NCI-H2196 treated with DMSO at 0.1 percent for 48 hours (cell line): ENCODE measurements around the gene CCDC106.
A peak's percentile ranks its signal among the peaks of the same experiment; 100 is the strongest.

Experiments
- DNase-seq: peaks from one replicate; lab custom pipeline; 2025; ENCODE audit not compliant: unreplicated experiment; lab: John Stamatoyannopoulos, UW

The CCDC106 gene

DNA sequence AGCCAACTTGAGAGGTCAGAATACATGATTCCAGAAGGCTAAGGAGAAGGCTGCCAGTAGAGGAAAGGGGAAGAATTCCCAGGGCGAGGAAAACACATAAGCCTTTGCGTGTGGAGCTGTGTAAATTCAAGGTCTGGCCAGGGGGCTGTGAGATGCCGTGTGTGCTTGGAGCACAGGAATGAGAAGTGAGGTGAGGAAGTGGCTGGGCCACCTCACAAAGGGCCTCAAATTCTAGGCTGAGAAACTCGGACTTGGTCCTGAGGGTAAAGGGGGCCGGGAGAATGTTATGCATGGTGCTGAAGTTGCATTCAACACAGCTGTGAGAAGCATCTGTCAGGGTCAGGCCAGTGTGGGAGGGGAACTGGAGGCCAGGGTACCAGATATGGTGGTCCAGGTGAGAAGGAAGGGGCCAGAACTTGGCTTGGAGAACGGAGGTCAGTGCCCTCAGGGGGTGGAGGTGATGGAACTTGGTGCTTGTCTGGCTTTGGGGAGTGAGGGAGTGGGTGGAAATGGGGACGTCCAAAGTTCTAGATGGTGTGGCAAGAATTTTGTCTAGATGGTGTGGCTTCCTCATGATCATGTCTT is 12.1 kb upstream of the CCDC106 start:
- DNase-seq = no peak

DNA sequence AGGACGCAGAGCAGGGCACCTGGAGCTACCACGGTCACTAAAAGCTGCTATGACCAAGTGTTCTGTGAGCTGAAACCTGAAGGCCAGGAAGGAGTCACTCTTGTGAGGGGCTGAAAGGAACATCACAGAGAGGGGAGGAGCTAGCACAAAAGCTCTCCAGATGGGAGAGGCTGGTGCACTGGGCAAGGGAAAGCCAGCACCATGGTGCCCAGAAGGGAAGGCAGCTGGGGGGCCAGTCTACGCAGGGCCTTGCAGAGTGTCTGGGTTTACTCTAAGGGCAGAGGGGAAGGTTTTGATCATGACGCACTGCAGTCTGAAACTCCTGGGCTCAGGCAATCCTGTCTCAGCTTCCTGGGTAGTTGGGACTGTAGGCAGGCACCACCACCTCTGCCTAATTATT is 11.3 kb upstream of the CCDC106 start:
- DNase-seq = no peak

DNA sequence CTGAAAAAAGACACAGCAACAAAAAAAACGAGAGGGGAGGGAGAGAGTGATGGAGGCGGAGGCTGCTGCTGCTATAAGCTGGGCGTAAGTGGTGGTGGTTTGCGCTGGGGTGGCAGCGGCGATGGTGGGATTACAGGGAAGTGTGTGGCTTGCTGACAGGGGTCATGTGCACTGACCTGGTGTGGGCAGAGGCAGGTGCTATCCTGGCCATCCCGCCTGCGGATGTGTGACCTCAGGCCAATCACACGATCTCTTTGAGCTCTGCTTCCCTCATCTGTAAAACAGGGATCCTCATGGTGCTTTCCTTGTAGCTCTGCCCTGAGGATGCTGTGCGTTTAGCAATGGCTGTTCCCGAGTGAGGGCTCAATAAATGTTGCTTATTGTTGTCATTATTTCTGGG is 10.5 kb upstream of the CCDC106 start:
- DNase-seq = no peak

DNA sequence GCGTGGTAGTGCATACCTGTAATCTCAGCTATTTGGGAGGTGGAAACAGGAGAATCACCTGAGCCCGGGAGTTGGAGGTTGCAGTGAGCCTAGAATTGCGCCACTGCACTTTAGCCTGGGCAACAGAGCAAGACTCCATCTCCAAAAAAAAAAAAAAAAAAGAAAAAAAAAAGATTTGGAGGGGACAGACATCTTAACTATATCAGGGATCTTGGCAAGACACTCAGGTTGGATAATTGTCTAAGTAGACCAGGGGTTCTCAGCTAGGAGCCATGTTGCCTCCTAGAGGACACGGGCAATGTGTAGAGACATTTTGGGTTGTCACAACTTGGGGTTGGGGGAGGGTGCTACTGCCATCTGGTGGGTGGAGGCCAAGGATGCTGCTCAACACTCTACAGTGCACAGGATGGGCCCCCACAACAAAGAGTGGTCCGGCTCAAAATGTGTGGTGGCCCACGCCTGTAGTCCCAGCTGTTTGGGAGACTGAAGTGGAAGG is 9.1 kb upstream of the CCDC106 start:
- no peak for DNase-seq

DNA sequence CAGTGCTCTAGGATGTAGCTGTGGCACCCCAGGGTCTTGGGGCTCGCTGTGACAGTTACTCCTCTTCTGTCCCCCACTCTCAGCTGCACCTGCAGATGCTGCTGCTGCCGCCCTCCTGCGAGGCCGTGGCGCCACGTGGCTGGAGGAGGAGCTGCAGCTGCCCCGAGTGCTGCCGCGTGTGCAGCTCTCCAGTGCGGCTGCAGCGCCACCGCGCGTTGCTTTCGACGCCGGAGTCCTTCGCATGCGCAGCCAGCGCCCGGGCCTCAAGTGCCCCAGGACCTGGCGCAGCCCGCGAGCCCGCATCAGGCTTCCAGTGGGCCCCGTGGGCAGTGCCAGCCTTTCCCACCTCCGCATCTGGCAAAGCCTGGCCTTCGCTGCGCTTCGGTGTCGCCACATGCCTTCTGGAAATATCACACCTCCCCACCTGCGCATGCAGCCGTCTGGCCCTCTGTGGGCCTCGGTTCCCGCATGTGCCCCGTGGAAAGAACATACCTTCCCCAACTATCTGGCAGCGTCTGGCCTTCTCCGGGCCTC is 7.9 kb upstream of the CCDC106 start:
- peak; percentile 78 for DNase-seq

DNA sequence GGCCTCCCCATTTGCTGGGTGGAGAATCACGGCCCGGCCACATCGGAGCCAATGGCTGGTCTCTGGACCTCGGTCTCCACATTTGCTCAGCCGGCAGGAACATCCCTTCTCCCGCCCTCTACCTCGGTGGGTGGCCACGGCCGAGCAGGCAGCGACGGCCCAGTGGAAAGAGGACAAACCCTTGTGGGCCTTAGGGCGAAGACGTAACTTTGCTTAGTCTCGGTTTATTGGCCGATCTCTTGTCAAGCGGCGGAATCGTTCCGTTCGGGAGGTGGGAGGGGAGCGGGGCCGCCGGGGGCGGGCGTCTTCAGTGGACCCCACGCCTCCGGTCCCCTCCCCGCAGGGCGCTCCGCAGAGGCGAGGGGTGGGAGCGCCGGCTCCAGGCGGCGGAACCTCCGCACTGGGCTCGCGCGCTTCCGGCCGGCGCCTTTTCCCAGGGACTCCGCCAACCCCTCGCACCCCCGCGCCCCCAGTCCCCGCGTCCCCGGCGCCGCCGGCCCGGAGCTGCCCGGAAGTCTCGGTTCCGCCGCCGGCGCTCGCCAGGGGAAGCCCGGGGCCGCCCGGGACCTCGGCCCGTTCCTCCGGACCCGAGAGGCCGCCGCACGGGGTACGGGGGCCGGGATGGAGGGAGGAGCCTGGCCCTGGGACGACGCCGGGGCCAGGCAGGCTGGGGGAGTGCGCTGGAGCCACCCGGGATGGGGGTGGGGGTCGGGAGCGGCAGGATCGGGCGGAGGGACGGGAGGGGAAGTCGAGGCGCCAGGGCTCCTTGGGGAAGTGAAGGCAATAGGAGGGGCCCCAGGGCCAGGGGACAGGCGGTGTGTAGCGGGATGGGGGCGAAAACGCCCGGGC is 7.2 kb upstream of the CCDC106 start, which contains the start of gene ZNF580:
ZNF580 (plus strand) TSS at position 426 of the 849 bp plus-strand sequence. CDS start 1,507 bp downstream, outside the sequence.
- DNase-seq = peak; percentile 40

DNA sequence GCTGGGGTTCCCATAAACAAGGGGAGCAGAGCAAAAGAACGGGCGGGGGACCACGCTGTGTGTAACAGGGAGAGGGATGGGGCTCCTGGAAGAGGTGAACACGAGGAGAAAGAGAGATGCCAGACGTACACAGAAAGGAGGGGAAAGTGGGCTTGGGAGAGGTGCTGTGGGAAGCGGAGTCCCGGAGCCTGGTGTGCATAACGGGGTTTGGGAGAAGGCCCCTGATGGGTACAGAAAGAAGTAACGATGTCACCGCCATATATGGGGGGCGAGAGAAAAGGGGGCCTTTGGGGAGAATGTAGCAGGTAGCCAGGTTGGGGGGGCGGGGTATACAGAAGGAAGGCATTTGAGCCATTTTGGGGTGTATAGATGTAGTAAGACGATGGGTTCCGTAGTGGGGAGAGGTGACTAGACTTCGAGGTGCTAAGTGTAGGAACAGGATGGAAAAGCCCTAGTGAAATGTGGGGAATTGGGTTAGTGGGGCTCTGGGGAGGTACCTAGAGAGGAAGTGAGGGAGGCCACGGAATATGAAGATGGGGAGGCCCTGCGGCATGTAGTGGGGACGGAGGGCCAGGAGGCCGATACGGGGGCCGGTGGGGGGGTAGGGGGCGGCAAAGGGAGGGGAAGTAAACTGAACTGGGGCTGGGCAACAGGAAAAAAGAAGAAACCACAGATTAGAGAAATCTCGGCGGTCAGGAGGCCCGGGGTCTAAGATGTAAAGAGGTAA is 6.4 kb upstream of the CCDC106 start:
- no peak for DNase-seq

DNA sequence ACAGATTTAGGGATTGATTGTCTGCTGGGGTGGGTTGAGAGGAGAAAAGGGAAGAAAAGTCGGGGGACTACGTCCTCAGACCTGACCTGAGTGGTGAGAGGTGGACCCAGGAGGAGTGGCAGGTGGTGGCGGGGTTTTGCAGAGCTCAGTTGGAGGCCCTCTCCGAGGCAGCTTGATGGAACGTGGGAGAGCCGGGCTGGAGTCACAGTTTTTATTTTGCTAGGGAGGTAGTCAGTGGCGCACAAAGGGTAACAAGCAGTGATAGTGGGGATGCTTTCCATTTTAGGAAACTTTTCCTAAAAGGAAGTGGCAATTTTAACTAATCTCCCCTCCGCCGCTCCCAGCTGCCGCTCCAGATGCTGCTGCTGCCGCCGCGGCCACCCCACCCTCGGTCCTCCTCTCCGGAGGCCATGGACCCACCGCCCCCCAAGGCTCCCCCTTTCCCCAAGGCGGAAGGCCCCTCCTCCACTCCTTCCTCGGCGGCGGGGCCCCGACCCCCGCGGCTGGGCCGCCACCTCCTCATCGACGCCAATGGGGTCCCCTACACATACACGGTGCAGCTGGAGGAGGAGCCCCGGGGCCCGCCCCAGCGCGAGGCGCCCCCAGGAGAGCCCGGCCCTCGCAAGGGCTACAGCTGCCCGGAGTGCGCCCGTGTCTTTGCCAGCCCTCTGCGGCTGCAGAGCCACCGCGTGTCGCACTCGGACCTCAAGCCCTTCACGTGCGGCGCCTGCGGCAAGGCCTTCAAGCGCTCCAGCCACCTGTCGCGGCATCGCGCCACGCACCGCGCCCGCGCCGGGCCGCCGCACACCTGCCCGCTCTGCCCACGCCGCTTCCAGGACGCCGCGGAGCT is 5.6 kb upstream of the CCDC106 start:
- DNase-seq = no peak

DNA sequence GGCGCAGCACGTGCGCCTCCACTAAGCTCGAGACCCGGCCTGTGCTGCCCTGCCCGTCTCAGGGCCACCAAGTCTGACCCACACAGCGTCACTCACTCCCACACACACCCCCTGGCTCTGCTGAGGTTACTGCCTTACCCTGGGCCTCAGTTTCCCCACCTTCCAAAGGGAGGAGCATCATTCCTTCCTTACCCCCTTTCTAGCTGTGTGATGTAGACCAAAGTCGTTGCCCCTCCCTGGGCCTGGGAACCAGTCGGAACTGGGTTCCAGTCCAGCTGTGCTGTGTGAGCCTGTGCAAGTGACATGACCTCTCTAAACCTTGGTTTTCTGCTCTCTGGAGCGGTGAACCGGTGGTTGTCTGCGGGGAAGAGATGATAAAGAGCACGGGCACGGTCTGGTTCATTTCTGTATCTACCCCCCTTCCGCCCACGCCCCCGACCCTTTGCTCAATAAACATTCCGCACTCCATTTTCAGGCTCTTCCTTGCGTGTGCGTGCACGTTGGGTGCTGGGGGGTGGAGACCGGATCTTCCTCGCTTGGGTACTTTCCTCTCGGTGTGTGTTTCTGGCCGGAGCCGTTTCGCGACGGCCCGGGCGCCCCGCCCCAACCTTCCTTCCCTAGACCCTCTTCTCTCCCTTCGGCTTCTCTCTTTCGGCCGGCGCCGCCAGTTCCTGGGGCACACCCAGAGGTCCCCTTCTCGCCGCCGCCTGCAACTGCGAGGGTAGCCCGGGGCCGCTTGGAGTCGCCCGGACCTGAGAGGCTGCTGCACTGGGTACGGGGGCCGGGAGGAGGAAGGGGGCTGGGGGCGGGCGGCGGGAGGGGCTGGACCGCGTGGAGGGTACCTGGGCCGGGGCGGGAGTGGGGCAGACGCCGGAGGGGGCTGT is 4.8 kb upstream of the CCDC106 start, which contains the start of gene ZNF581:
ZNF581 (plus strand) TSS at position 647 of the 884 bp plus-strand sequence. CDS start 923 bp downstream, outside the sequence.
- peak; percentile 41 for DNase-seq

DNA sequence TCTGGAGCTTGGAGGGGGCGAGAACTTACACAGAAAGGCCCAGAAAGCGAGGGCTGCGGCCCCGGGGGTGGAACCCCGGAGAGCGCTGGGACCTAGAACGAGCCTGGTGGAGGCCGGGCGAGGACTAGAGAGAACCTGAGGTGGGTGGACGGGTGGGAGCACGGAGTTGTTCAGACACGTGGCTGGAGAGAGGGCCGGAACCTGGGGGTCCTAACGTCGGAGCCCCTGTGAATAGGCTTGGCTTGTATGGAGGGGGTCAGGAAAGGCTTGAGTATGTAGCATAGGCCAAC is 4.2 kb upstream of the CCDC106 start:
- no peak for DNase-seq

DNA sequence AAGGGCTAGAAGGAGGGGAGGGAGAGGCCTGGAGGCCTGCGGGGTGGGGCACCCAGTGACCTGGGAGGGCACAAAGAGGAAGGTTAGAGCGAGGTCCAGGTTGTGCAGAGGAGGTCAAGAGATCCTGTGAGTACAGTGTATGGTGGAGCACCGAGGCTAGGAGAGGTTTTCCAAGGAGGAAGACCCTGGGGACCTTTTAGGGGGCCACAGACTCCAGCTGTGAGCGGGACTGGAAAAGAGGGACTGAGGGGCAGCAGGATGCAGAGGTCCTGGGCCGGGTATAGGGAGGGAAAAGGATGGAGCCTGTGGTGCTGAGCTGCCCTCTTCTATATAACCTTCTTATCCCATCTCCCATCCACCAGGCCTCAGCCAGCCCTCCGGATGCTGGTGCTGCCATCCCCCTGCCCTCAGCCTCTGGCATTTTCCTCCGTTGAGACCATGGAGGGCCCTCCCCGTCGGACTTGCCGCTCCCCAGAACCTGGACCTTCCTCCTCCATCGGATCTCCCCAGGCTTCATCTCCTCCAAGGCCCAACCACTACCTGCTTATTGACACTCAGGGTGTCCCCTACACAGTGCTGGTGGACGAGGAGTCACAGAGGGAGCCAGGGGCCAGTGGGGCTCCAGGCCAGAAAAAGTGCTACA is 3.7 kb upstream of the CCDC106 start:
- DNase-seq = no peak

DNA sequence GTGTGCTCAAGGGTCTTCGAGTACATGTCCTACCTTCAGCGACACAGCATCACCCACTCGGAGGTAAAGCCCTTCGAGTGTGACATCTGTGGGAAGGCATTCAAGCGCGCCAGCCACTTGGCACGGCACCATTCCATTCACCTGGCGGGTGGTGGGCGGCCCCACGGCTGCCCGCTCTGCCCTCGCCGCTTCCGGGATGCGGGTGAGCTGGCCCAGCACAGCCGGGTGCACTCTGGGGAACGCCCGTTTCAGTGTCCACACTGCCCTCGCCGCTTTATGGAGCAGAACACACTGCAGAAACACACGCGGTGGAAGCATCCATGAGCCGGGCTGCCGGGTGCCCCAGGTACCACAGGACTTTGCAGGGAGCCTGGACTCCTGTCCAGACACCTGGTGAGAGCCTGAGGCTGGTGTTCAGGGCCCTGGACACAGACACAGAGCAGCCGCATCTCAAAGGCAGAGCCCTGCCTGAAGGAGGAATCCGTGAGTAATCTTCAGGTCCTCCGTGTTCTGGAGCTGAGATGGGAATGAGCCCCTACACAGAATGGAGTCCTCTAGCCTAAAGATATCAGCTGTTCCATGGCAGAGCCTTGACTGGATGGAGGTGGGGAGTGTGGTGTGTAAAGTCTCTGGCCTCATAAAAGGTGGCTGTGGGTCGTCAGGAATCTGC is 3.0 kb upstream of the CCDC106 start:
- DNase-seq = no peak

DNA sequence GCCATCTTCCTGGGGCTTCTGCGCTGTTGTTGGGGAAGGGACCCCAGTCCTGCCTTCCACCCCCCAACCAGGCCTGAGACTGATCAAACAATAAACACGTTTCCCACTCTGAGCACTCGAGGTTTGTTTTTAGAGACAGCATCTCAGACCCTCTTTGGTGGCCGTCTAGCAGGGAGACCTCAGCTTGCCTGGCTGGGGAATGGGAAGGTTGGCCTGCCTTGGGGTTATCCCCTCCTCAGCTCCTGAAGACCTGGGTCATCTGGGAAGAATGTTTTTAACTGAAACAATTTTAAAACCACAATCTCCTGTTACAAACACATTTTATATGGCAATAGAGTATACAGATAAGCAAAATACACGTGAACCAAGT is 2.5 kb upstream of the CCDC106 start:
- no peak for DNase-seq

DNA sequence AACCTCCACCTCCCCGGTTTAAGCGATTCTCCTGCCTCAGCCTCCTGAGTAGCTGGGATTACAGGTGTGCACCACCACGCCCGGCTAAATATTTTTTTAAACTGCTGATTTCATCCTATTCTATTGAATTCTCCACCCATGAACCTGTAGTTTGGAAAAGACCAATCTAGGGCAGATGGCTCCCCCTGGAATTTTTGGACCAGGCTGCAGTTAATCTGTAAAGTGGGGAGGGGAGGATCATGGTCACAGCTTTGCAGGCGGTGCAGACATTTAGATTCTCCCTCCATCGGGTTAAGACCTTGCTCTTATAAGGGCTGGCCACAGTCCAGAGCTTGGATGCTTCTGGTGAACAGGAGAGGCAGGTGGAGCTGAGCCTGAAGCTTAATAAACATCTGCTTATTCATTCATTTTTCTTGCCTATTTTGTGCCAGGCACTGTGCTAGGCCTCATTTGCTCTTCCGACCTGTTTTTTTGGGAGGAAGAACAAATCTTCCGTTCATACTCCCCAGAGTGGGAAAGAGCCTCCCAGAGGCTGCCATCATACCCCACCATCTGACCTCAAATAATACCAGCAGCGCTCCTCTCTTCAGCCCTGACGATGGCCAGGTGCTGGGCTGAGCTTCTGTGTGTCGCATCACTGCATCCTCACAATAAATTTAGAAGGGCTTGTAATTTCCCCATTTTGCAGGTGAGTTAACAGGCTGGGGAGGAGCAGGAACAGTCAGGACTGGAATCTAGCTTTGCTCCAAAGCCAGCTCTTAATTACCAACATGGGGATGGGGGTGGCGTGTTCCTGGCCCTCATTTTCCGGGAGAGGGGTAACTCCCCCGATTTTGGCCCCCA is 902 bp upstream of the CCDC106 start:
- DNase-seq = no peak

DNA sequence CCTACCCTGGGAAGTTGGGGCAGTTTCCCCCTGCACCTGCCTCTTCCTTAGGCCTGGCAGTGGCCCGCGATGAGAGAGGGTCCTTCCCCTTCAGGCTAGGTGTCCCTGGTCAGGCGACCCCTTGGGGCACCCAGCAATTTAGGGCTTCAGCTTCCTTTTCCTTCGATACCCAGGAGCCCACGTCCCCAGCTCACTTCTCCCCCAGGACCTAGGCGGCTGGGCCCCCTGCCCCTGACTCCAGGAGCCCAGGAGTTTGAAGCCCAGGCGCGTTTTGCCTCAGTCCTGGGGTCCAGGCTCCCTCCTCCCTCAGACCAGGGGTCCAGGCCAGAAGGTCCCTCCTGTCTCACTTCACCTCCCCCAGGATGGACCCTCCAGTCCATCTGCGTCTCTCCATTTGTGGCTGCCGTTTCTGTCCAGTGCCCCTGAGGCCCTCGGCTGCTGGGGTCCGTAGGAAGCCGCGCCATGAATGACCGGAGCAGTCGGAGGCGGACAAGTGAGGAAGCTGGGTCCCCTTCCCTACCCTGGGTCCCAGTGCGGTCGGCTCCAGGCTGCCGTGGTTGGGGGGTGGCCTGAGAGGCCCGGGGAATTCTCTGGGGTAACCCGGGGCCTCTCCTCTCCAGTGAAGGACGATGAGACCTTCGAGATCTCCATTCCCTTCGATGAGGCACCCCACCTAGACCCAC is 714 bp downstream of the CCDC106 start:
- no peak for DNase-seq

DNA sequence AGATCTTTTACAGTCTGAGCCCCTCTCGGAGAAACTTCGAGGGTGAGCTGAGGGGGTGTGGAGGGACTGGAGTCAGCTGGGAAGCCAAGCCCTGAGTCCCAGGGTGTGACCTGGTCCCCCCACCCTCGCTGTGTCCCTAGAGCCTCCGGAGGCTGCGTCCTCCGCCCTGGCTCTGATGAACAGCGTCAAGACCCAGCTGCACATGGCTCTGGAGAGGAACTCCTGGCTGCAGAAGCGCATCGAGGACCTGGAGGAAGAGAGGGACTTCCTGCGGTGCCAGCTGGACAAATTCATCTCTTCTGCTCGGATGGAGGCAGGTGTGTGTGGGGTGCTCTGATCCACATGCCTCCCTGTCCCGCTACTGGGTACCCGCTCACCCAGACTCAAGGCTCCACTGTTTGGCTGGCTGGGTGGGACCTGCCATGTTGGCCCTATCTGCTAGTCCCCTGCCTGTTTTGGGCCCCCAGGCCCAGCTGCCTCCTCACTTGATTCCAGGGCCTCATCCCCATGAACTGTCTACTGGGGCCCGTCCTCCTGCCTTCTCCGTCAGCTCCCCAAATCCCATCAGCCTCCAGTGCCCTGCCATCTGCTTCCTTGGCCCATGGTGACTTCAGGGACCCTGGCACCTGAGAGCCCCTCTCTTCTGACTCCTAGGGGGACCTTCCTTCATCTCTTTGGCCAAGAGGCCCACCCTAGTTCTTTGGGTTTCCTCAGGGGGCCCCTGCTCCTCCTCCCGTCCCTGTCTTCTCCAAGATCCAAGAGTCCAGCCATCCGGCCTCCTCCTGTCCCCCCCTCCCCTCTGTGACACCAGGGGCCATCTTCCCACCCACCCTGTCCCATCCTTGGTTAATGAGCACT is 1.5 kb downstream of the CCDC106 start:
- no peak for DNase-seq
